Measurements from ENCODE around the gene SELENOS. TPM values are rescaled to one million over a fixed set of nuclear protein-coding genes. Genes with fewer than 3 reads are reported as not detected.

The SELENOS gene
- total and polyA plus RNA-seq, 7 donors = 25.7 to 201 (median 98.9) TPM

DNA sequence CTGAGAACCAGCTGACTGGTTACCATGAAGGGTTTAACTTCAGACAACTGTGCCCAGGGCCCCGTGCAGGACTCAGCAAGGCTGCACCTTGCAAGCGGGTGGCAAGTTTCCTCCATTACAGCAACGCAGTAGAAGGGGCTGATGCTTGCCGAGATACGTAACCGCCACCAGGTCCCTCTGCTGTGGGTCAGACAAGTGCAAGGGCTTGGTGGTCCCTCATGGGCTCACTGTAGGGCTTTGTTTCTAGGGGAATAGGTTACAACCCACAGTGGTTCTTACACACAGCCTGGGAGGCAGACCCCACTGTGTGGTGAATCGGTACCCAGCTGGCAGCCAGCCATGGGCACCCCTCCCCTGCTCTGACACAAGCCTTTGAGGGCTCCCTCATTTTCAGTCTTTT, 33.2 kb upstream of the SELENOS start:
- ATAC-seq (no peak), DNase-seq (no peak)
- no peaks in the 10 kb centered on the region for H3K9me3 ChIP-seq
- no peak overlapping the region for H3K4me3 ChIP-seq
- TF ChIP-seq, protein P1, sequence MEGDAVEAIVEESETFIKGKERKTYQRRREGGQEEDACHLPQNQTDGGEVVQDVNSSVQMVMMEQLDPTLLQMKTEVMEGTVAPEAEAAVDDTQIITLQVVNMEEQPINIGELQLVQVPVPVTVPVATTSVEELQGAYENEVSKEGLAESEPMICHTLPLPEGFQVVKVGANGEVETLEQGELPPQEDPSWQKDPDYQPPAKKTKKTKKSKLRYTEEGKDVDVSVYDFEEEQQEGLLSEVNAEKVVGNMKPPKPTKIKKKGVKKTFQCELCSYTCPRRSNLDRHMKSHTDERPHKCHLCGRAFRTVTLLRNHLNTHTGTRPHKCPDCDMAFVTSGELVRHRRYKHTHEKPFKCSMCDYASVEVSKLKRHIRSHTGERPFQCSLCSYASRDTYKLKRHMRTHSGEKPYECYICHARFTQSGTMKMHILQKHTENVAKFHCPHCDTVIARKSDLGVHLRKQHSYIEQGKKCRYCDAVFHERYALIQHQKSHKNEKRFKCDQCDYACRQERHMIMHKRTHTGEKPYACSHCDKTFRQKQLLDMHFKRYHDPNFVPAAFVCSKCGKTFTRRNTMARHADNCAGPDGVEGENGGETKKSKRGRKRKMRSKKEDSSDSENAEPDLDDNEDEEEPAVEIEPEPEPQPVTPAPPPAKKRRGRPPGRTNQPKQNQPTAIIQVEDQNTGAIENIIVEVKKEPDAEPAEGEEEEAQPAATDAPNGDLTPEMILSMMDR (IDR thresholded peaks at IDR 0.05) = no peak
- intact Hi-C loops (cut with DNase I) = no loop called here
- H3K27ac ChIP-seq = no peak overlapping the region
- peaks cover 0 to 41% of the 10 kb centered on the region in 2 donors for H3K36me3 ChIP-seq (ENCODE audit: insufficient read depth in 1 of 2, low read depth in 1 of 2)
- peaks cover 0 to 1% (median 0%) of the 10 kb centered on the region in 3 donors for H3K27me3 ChIP-seq (ENCODE audit: insufficient read depth in 3 of 3, low read length in 2 of 3)
- WGBS, 3 donors = 91% methylated on average over 7 of the region's 7 CpGs
- no peaks in the 10 kb centered on the region for H3K4me1 ChIP-seq

DNA sequence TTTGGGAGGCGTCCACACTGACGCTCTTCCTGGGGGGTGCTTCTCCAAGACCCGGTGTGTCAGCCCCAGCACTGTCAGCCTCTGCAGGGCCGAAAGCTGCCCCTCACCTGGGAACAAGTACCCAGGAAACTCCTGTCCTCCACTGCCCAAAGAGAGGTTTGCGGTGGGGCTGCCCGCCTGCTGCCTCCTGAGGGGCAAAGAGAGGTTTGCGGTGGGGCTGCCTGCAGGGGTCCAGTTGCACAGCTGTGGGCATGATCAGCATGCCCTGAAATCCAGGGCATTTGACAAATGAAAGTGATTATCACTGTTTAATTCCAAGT, 32.8 kb upstream of the SELENOS start:
- H3K9me3 ChIP-seq = no peaks in the 10 kb centered on the region

DNA sequence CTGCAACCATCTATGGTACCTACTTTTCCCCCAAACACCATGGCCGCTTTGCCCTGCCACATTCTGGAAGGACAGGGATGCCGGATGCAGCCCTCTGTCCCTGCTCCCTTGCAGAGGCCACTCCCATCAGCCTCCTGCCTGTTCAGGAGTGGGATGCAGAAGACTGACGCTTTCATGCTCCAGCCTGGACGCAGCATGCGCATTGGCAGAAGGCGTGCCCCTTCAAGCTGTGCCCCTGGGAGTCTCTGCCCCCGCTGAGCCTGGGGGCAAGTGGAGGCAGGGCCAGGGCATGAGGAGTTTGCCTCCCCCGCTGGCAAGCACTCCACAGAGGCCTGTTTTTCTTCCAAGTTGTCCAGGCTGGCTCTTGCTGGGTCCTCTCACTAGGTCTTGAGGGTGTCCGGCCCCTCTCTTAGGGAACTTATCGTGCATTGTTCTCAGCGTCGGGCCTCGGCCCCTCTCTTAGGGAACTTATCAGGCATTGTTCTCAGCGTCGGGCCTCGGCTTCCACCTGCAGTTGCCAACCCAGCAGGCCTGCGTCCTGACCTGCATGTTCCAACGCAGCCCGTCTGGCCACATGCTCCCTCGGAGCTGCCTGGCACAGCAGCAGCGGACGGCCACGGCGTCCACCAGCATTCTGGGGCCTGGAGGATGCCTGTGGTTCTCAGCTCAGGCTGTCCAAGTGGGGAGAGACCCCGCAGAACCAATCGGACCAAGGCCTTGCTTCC, 32.3 kb upstream of the SELENOS start:
- no peak overlapping the region for H3K27ac ChIP-seq
- intact Hi-C loops (cut with DNase I) = loop anchor here in 1 of 2 donors (10.0 kb wide), 2 partner anchors 55 to 115 kb away; no protein-coding TSS in a partner anchor
- 84 to 89% (median 89%) methylated on average over 25 to 26 of the region's 26 CpGs for WGBS, 3 donors
- DNase-seq (no peak), ATAC-seq (no peak)
- no peaks in the 10 kb centered on the region for H3K9me3 ChIP-seq
- H3K4me1 ChIP-seq = no peaks in the 10 kb centered on the region
- TF ChIP-seq, protein P1 (IDR thresholded peaks at IDR 0.05) = no peak
- no peak overlapping the region for H3K4me3 ChIP-seq
- peaks cover 0 to 1% (median 0%) of the 10 kb centered on the region in 3 donors for H3K27me3 ChIP-seq (ENCODE audit: insufficient read depth in 3 of 3, low read length in 2 of 3)
- H3K36me3 ChIP-seq (ENCODE audit: insufficient read depth in 1 of 2, low read depth in 1 of 2) = peaks cover 0 to 38% of the 10 kb centered on the region in 2 donors

More for the DNA sequence above, 32.8 kb upstream of the SELENOS start:
- Histone ChIP-seq H3K4me3 (no peak overlapping the region), H3K27ac (no peak overlapping the region), H3K27me3 (ENCODE audit: insufficient read depth in 3 of 3, low read length in 2 of 3) (peaks cover 0 to 1% (median 0%) of the 10 kb centered on the region in 3 donors), H3K36me3 (ENCODE audit: insufficient read depth in 1 of 2, low read depth in 1 of 2) (peaks cover 0 to 38% of the 10 kb centered on the region in 2 donors), H3K4me1 (no peaks in the 10 kb centered on the region)
- DNase-seq = no peak
- ATAC-seq = no peak
- intact Hi-C loops (cut with DNase I) = no loop called here
- TF ChIP-seq, protein P1 (IDR thresholded peaks at IDR 0.05) = no peak
- 88 to 91% (median 89%) methylated on average over 7 of the region's 7 CpGs for WGBS, 3 donors

DNA sequence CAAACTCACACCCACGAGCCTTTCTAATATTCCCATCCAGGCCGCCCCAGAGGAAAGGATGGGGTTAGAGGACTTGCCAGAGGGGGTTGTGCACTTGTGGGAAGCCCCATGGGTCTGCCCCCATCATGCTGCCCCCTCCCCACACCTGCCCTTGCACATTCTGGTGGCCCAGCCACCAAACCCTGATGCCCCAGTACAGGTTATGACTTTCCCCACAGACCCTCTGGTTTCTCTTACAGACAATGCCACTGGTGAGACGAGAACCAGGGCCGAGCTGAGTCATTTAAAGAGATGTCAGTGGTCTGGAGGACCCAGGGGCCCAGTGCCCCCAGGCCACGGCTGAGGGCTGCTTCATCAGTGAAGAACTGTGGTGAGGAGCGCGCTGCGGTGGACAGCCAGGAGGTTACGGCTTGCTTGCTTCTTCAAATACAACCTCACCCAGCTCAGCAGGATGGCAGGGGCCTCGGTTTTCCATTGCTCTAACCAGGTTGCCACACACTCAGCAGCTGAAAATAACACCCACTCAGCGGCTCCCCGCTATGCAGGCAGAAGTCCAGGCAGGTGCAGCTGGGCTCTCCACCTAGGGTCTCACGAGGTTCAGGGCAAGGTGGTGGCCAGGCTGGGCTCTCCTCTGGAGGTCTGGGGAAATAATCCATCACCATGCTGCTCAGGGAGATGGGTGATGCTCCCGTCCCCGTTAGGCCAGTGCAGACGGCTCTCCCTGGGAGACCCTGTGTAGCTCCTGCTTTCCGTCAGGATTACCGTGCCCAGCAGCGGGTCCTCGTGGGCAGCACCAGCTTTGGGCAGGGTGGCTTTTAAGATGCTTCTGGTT, 31.5 kb upstream of the SELENOS start:
- H3K27me3 ChIP-seq (ENCODE audit: insufficient read depth in 3 of 3, low read length in 2 of 3) = peaks cover 0 to 1% (median 0%) of the 10 kb centered on the region in 3 donors
- no peak overlapping the region for H3K4me3 ChIP-seq
- peaks cover 0 to 36% of the 10 kb centered on the region in 2 donors for H3K36me3 ChIP-seq (ENCODE audit: insufficient read depth in 1 of 2, low read depth in 1 of 2)
- intact Hi-C loops (cut with DNase I) = loop anchor here in 1 of 2 donors (10.0 kb wide), 2 partner anchors 56 to 116 kb away; no protein-coding TSS in a partner anchor
- H3K9me3 ChIP-seq = no peaks in the 10 kb centered on the region
- DNase-seq (no peak), ATAC-seq (no peak)
- TF ChIP-seq, protein P1 (IDR thresholded peaks at IDR 0.05) = no peak
- no peak overlapping the region for H3K27ac ChIP-seq
- WGBS, 3 donors = 85 to 90% (median 90%) methylated on average over 20 of the region's 20 CpGs
- H3K4me1 ChIP-seq = no peaks in the 10 kb centered on the region

Measured in psoas muscle (tissue), 8 donors.